Activated CD8-positive, alpha-beta T cell treated with anti-CD3 and anti-CD28 coated beads for 36 hours (primary cell): Measurements from ENCODE around the gene ZCCHC18. TPM values are rescaled to one million over a fixed set of nuclear protein-coding genes. Genes with fewer than 3 reads are reported as not detected.

Experiments used
- ATAC-seq: fragments of 200-7000 bp; cut with Tn5 transposase; one replicate; pipeline ENCODE4 v1.10.0; 2021; ENCODE audit warnings: mild to moderate bottlenecking, moderate library complexity
- CTCF ChIA-PET: fragments of 350-600 bp; sonication (Branson Sonifier 250); formaldehyde crosslinking; loops from one replicate; lab custom pipeline; 2021; ENCODE audit warnings: antibody characterized with exemption; lab: Charles Lee
- POLR2A ChIA-PET: fragments of 350-600 bp; sonication (Branson Sonifier 250); formaldehyde crosslinking; loops from one replicate; lab custom pipeline; 2021; ENCODE audit warnings: antibody characterized with exemption; lab: Charles Lee
- DNase-seq: peaks from one replicate; pipeline ENCODE4 v3.0.0-alpha.2; 2020
- H3K27ac Mint-ChIP-seq: one replicate; pipeline ENCODE4 v1.8.0; 2021; ENCODE audit warnings: mild to moderate bottlenecking, mixed read lengths
- H3K27me3 Mint-ChIP-seq: one replicate; pipeline ENCODE4 v1.8.0; 2021; ENCODE audit warnings: mixed read lengths
- H3K36me3 Mint-ChIP-seq: one replicate; pipeline ENCODE4 v1.8.0; 2021; ENCODE audit warnings: low read depth, mixed read lengths
- H3K4me1 Mint-ChIP-seq: one replicate; pipeline ENCODE4 v1.8.0; 2021; ENCODE audit warnings: low read depth, mixed read lengths
- H3K4me3 Mint-ChIP-seq: one replicate; pipeline ENCODE4 v1.8.0; 2021; ENCODE audit warnings: mild to moderate bottlenecking, moderate library complexity, mixed read lengths
- H3K9me3 Mint-ChIP-seq: one replicate; pipeline ENCODE4 v1.8.0; 2021; ENCODE audit warnings: mixed read lengths
- intact Hi-C: fragments of 100-400 bp; cut with micrococcal nuclease; formaldehyde crosslinking; loops from one replicate; pipeline ENCODE4 v1.10.0; 2022
- total RNA-seq, 2 experiments: library from RNA; stranded (reverse); gene quantifications; one replicate each; pipeline ENCODE4 v1.2.3, GENCODE V29; 2021
- TF ChIP-seq, protein P1 (sequence below): fragments of 200-600 bp; IDR thresholded peaks from one replicate; pipeline ENCODE4 v1.8.0; 2022; ENCODE audit warnings: antibody characterized with exemption, mild to moderate bottlenecking

The ZCCHC18 gene
- total RNA-seq, 2 experiments from 2014 or later: 1.5 to 2.6 TPM

DNA sequence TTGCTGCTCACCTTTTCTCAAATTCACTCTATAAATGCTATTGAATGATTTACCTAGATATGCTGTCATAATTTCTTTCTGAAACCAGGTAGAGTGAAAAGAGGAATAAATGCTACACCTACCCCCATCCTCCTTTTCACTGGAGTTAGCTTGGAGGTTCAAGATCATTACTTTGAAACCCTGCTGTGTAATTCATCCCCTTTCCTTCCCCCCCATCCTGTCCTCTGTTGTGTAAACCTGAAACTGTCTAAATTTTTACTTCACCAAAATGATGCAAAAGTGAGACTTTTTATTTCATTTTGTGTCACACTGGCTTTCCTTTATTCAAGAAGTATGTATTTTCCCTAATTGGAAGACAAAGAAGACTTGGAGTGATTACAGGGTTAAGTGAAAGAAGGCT is 5.4 kb downstream of the ZCCHC18 start:
- TF ChIP-seq, protein P1, sequence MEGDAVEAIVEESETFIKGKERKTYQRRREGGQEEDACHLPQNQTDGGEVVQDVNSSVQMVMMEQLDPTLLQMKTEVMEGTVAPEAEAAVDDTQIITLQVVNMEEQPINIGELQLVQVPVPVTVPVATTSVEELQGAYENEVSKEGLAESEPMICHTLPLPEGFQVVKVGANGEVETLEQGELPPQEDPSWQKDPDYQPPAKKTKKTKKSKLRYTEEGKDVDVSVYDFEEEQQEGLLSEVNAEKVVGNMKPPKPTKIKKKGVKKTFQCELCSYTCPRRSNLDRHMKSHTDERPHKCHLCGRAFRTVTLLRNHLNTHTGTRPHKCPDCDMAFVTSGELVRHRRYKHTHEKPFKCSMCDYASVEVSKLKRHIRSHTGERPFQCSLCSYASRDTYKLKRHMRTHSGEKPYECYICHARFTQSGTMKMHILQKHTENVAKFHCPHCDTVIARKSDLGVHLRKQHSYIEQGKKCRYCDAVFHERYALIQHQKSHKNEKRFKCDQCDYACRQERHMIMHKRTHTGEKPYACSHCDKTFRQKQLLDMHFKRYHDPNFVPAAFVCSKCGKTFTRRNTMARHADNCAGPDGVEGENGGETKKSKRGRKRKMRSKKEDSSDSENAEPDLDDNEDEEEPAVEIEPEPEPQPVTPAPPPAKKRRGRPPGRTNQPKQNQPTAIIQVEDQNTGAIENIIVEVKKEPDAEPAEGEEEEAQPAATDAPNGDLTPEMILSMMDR: no peak
- ATAC-seq: peak; percentile 39
- ChIA-PET CTCF (interaction anchor here (1.3 kb wide), 1 partner anchor 18 kb away, joined by 4 read pairs; no protein-coding TSS in a partner anchor), POLR2A (no interaction called here)
- intact Hi-C loops: no loop called here
- Mint-ChIP-seq H3K27me3 (no peaks in the 10 kb centered on the region), H3K27ac (peak overlapping the region; percentile 41), H3K4me3 (no peak overlapping the region), H3K9me3 (no peaks in the 10 kb centered on the region), H3K36me3 (no peaks in the 10 kb centered on the region), H3K4me1 (peaks cover 52% of the 10 kb centered on the region)
- DNase-seq: no peak

DNA sequence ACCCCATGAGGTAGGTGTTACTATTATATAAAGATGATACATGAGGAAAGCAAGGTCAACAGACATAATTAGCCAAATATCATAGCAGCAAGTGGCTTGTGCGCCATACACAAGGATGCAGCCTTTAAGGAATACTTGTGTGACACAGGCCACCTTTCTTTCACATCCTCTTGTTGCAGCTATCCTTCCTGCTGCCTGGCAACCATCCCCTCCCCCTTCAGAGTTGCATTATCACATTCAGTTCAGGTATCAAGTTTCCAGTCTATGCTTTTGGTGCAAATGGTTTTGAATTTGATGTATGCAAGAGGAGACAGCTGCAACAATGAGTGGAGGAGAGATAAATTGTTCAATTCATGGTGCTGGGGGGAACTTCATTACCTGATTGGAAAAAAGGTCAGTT is 6.4 kb downstream of the ZCCHC18 start:
- Mint-ChIP-seq H3K9me3 (no peaks in the 10 kb centered on the region), H3K4me1 (peaks cover 59% of the 10 kb centered on the region), H3K36me3 (no peaks in the 10 kb centered on the region), H3K27ac (no peak overlapping the region), H3K27me3 (no peaks in the 10 kb centered on the region), H3K4me3 (no peak overlapping the region)
- POLR2A ChIA-PET: no interaction called here
- CTCF ChIA-PET: interaction anchor here (1.0 to 1.9 kb wide), 3 partner anchors 17 to 20 kb away, joined by 3 to 6 read pairs (median 6); no protein-coding TSS in a partner anchor
- TF ChIP-seq, protein P1: no peak
- peak; percentile 12 for DNase-seq
- ATAC-seq: no peak
- intact Hi-C loops: no loop called here

DNA sequence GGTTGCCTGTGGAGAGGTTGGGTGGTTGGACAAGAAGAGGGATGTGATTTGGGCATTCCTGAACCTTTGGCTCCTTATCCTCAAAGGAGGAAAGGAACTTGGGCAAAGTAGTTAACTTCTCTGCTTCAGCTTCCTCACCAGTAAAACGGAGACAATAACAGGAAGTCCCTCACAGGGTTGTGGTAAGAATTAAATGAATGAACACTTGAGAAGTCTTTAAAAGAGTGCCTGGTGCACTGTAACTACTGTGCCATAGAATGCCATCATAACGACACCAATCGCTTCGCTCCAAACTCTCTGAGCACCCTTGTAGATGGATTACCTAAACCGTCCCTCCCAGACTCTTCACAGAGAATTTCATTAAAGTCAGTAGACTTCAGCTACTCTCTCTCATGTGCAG is 10.5 kb downstream of the ZCCHC18 start:
- Mint-ChIP-seq H3K36me3 (peaks cover 3% of the 10 kb centered on the region), H3K4me1 (peaks cover 51% of the 10 kb centered on the region), H3K27ac (peak overlapping the region; percentile 84), H3K4me3 (no peak overlapping the region), H3K27me3 (no peaks in the 10 kb centered on the region), H3K9me3 (no peaks in the 10 kb centered on the region)
- ChIA-PET CTCF (interaction anchor here (1.7 kb wide), 1 partner anchor 9 kb away, joined by 13 read pairs; no protein-coding TSS in a partner anchor), POLR2A (interaction anchor here (2.1 kb wide), 1 partner anchor 10 kb away, joined by 9 read pairs; the partner anchor contains the start of gene ZCCHC18)
- ATAC-seq: peak; percentile 91
- intact Hi-C loops: no loop called here
- peak; percentile 19 for DNase-seq
- TF ChIP-seq, protein P1: no peak

DNA sequence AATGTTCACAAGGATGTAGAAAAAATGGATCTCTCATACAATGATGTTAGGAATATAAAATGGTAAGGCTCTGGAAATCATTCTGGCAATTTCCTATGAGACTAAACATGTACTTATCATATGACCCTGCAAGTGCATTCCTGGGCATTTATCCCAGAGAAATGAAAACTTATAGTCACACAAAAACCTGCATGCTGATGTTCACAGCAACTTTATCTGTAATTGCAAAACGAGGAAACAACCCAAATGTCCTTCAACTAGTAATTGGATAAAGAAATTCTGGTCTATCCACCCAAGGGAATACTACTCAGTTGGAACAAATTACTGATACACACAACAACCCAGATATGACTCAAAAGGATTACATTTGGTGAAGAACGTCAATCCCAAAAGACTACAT is 14.5 kb downstream of the ZCCHC18 start:
- Mint-ChIP-seq H3K9me3 (no peaks in the 10 kb centered on the region), H3K4me3 (no peak overlapping the region), H3K27ac (no peak overlapping the region), H3K27me3 (no peaks in the 10 kb centered on the region), H3K4me1 (peaks cover 30% of the 10 kb centered on the region), H3K36me3 (peaks cover 11% of the 10 kb centered on the region)
- POLR2A ChIA-PET: no interaction called here
- CTCF ChIA-PET: interaction anchor here (2.4 kb wide), 1 partner anchor 9 kb away, joined by 12 read pairs; no protein-coding TSS in a partner anchor
- no peak for DNase-seq
- no peak for ATAC-seq
- intact Hi-C loops: no loop called here
- TF ChIP-seq, protein P1: no peak

DNA sequence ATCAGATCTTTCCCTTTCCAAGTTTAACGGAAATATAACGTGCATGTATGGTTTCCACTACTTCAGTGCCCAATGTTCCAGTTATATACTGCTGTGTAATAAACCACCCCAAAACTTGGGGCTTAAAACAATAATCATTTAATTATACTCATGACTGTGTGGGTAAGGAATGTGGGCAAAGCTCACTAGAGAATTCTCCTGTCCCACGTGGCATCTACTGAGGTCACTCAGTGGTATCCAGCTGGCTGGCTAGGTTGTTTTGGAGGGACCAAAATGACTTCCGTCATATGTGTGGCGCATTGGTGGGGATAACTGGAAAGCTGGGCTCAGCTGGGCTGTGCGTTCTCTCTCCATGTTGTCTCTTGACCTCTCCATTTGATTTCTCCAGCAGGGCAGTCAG is 18.5 kb downstream of the ZCCHC18 start:
- DNase-seq (no peak), ATAC-seq (no peak)
- intact Hi-C loops: no loop called here
- ChIA-PET POLR2A (no interaction called here), CTCF (no interaction called here)
- Mint-ChIP-seq H3K9me3 (no peaks in the 10 kb centered on the region), H3K27me3 (no peaks in the 10 kb centered on the region), H3K27ac (no peak overlapping the region), H3K4me1 (peaks cover 26% of the 10 kb centered on the region), H3K36me3 (peaks cover 8% of the 10 kb centered on the region), H3K4me3 (no peak overlapping the region)
- TF ChIP-seq, protein P1: no peak
